GM21786 (cell line): ENCODE results near the gene RIPK1.

Experiments
- ATAC-seq: cut with Tn5 transposase; IDR thresholded peaks from one replicate; pipeline ENCODE4 v1.9.1; 2021; ENCODE audit not compliant: unreplicated experiment

The RIPK1 gene

DNA sequence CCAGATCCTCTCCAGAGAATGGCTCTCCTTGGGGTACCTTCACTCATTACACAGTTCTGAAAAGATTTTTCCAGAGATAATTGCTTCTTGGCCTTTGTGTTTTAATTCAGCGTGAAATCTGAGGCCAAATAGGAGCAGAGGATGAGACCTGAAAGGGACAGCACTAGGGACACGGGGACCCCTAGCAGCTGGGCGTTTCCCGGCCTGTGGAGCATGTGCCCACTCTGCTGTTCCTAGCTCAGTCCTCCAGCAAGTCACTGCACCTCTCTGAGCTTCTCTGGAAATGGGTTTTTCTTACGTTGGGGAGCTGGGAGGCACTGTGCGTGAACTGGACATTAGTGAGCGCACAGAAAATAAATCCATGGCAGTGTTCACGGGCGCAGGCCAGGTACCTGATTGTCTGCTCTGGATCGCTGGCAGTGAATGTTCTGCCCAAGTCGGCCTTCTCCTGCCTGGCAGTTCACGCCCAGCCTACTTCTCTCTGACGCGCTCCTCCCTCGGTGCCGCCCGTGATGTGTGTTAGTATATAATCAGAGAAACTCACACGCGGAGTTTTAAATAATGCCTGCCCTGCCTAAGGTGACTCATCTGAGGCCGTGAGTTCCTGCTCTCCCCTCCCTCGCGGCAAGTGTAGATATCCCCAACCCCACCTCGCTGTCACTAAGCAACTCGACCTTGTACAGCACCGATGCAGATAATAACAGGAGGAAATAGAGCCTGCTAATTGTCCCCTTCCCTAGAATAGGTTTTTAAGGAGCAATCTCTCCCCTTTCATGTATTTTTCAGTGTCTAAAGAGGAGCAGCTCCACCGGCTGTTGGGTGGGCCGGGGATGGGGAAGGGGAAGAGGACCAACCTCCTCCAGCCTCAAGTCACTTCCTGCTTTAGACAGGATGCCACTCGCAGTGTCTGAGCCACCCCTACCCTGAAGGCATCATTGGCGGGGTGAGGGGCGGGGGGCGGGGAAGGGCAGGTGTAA, 91.8 kb downstream of the RIPK1 start:
- no peak for ATAC-seq

DNA sequence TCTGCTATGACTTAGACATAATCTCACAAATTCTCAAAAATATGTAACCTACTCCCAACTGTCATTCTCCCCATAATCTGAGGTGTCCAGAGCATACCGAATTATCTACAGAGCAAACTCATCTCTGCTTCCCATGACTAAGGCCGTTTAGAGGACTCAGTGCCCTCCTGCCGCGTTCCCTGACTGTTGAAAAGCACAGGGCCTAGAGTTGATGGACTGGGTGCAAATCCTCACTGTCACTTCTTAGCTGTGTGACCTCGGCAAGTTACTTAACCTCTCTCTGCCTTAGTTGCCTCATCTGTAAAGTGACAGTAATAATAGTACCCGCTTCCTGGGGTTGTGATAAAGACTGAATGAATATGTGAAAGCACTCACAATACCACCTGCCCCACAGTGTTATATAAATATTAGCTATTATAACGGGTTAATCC, 93.8 kb downstream of the RIPK1 start:
- no peak for ATAC-seq

DNA sequence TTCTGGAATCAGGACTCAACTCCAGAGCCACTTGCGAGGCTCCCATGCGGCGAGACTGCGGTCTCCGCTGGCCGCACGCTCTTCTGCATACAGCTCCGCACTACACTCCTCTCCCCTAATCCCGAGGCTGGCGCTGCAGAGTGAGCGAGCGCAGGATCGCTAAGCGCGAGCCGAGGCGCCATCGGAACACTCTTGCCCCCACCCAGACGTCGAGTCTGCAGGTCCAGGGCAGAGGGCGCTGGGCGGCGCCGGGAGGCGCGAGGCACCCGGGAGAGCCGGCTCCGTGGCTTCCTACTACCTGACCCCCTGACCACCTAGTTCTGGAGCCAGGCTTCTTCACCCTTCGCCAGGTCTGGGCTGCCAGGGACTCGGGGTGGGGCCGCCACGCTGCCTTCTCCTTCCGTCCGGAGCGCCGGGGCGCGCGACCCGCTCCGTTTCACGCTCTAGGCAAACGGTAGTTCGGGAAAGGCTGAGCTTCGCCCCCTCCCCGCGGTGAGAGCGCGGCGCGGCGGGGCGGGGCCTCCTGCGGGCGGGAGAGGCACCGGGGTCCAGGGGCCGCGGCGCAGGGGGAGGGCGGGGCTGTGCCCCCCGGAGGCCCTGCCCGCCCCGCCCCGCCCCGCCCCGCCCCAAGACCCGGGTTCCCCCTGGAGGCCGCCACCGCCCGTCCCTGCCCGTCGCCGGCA, 94.4 kb downstream of the RIPK1 start:
- peak; percentile 68 for ATAC-seq

DNA sequence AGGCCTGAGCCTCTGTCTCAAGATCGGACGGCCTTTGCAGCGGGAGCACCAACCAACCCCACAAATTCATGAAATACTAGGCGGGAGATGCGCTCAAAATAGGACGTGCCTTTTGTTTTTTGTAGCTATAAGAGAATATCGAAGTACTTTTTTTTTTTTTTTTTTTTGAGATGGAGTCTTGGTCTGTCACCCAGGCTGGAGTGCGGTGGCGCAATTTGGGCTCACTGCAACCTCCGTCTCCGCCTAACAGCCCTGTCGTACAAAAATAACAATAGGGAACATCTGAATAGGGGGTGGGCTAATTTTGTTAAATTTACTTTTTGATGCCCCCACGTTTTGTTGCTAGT, 94.9 kb downstream of the RIPK1 start:
- ATAC-seq = peak; percentile 17

DNA sequence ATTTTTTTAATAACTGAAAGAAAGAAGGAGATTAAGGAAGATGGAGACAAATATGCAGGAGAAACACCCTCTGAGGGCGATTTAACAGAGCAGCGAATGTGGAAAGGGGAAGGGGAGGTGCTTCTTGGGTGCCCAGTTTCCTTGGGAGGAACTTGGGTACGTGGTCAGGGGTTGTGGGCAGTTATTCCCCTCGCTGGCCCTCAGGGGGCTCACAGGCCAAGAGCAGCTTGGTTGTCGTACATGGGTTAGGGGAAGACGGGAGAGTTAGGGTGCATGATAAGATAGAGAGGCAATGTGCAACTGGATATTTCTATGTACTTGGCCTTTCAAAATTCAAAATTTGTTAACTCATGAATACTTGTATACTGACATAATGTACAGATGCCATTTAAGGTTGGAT, 96.1 kb downstream of the RIPK1 start:
- ATAC-seq = no peak
